ENCODE results near the gene TANGO6.

The TANGO6 gene

DNA sequence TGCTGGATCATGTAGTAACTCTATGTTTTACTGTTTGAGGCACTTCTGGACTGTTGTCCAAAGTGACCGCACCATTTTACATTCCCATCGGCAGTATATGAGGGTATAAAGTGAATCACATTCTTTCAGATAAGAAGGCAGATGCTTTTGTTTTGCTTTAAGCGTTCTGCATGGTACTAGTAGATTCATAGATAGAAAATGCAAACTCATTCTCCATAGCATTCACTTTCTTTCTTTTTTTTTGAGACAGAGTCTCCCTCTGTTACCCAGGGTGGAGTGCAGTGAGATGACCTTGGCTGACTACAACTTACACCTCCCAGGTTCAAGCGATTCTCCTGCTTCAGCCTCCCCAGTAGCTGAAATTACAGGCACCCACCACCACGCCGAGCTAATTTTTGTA is 40.4 kb downstream of the TANGO6 start:
- WGBS (ENCODE audit: insufficient coverage): 97% methylated on average over 5 of the region's 6 CpGs
- DNase-seq: no peak
- ChIA-PET POLR2A (no interaction called here), CTCF (no interaction called here)
- Histone ChIP-seq H3K4me1 (ENCODE audit: control extremely low read depth in 1 of 4, control insufficient read depth in 4 of 4, insufficient read depth in 4 of 4, low read length in 3 of 4) (no peaks in the 10 kb centered on the region), H3K36me3 (ENCODE audit: control insufficient read depth in 4 of 4, insufficient read depth in 4 of 4, low read length in 3 of 4) (peaks cover 0 to 6% (median 2%) of the 10 kb centered on the region in 4 experiments), H3K9me3 (ENCODE audit: control extremely low read depth in 1 of 5, control insufficient read depth in 4 of 5, insufficient read depth in 2 of 5, low read depth in 1 of 5, low read length in 4 of 5) (no peaks in the 10 kb centered on the region), H3K27me3 (replicated peaks in 2 of 5; ENCODE audit: control insufficient read depth in 4 of 5, insufficient read depth in 5 of 5, low read length in 4 of 5) (no peaks in the 10 kb centered on the region), H3K4me3 (ENCODE audit: control insufficient read depth in 1 of 7, extremely low read depth in 1 of 7, insufficient read depth in 4 of 7, low read depth in 2 of 7, low read length in 6 of 7) (no peak overlapping the region), H3K27ac (ENCODE audit: insufficient read depth in 1 of 2, low read depth in 1 of 2, low read length in 2 of 2, poor library complexity in 1 of 2, severe bottlenecking in 2 of 2) (no peak overlapping the region)

DNA sequence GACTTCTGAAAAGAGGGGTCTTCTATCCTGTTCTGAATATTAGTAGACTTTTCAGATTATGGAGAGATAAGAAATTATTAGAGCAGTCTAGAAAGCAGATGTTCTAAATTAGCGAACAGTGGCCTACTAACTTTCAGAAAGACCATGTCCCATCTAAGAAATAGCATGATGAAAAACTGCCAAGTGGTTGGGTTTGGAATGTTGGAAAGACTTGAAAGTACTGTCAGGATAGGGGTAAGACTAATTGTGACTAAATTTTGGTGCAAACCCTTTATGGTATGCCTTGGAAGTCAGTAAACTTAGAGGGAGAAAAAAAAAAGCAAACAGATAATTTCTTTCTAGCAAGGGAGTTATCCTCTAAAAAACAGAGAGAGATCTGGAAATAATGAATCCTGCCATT is 41.1 kb downstream of the TANGO6 start:
- ChIA-PET POLR2A (no interaction called here), CTCF (no interaction called here)
- no peak for DNase-seq
- no peaks in the 10 kb centered on the region for H3K27me3 ChIP-seq (replicated peaks in 2 of 5; ENCODE audit: control insufficient read depth in 4 of 5, insufficient read depth in 5 of 5, low read length in 4 of 5)
- H3K9me3 ChIP-seq (ENCODE audit: control extremely low read depth in 1 of 5, control insufficient read depth in 4 of 5, insufficient read depth in 2 of 5, low read depth in 1 of 5, low read length in 4 of 5): no peaks in the 10 kb centered on the region
- no peak overlapping the region for H3K27ac ChIP-seq (ENCODE audit: insufficient read depth in 1 of 2, low read depth in 1 of 2, low read length in 2 of 2, poor library complexity in 1 of 2, severe bottlenecking in 2 of 2)
- WGBS (ENCODE audit: insufficient coverage): no CpG with 5 or more reads among the region's 1 CpG
- no peaks in the 10 kb centered on the region for H3K4me1 ChIP-seq (ENCODE audit: control extremely low read depth in 1 of 4, control insufficient read depth in 4 of 4, insufficient read depth in 4 of 4, low read length in 3 of 4)
- H3K4me3 ChIP-seq (ENCODE audit: control insufficient read depth in 1 of 7, extremely low read depth in 1 of 7, insufficient read depth in 4 of 7, low read depth in 2 of 7, low read length in 6 of 7): no peak overlapping the region
- H3K36me3 ChIP-seq (ENCODE audit: control insufficient read depth in 4 of 4, insufficient read depth in 4 of 4, low read length in 3 of 4): peaks cover 0 to 4% (median 2%) of the 10 kb centered on the region in 4 experiments

DNA sequence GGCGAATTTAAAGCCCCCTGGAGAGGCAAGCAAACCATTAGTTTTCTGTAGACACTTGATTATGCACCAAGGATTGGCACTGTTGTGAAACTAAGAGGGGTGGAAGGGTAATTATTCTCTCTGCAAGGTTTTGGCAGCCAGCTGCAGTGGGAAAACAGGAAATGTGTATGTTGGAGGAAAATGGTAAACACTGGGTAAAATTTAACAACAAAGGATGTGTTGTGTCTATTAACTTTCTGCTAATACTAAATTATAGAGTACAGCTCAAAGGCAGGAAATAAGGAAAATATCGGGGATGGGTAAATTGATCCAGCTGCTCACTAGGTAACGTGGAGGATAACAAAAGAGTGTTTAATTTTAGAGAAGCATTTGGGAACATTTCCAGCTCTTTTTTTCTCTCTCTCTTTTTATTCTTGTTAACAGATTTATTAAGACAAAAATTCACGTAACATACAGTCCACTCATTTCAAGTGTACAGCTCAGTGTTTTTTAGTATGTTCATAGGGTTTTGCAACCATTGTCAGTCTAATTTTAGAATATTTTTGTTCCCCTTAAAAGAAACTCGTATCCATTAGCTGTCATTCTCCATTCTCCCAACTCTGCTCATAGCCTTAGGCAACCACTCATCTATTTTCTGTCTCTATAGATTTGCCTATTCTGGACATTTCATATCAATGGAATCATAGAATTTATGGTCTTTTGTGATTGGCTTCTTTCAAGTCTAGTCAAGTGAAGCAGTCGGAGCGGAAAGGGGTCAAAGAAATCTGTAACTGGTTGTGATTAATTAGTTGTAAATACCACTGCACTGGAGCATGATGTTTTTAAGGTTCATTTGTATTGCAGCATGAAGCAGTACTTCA is 41.8 kb downstream of the TANGO6 start:
- no peak for DNase-seq
- 96% methylated on average over 3 of the region's 7 CpGs for WGBS (ENCODE audit: insufficient coverage)
- no peak overlapping the region for H3K27ac ChIP-seq (ENCODE audit: insufficient read depth in 1 of 2, low read depth in 1 of 2, low read length in 2 of 2, poor library complexity in 1 of 2, severe bottlenecking in 2 of 2)
- no peaks in the 10 kb centered on the region for H3K27me3 ChIP-seq (replicated peaks in 2 of 5; ENCODE audit: control insufficient read depth in 4 of 5, insufficient read depth in 5 of 5, low read length in 4 of 5)
- no peaks in the 10 kb centered on the region for H3K9me3 ChIP-seq (ENCODE audit: control extremely low read depth in 1 of 5, control insufficient read depth in 4 of 5, insufficient read depth in 2 of 5, low read depth in 1 of 5, low read length in 4 of 5)
- no peaks in the 10 kb centered on the region for H3K4me1 ChIP-seq (ENCODE audit: control extremely low read depth in 1 of 4, control insufficient read depth in 4 of 4, insufficient read depth in 4 of 4, low read length in 3 of 4)
- H3K36me3 ChIP-seq (ENCODE audit: control insufficient read depth in 4 of 4, insufficient read depth in 4 of 4, low read length in 3 of 4): peaks cover 0 to 4% (median 2%) of the 10 kb centered on the region in 4 experiments
- no peak overlapping the region for H3K4me3 ChIP-seq (ENCODE audit: control insufficient read depth in 1 of 7, extremely low read depth in 1 of 7, insufficient read depth in 4 of 7, low read depth in 2 of 7, low read length in 6 of 7)
- CTCF ChIA-PET: no interaction called here
- POLR2A ChIA-PET: no interaction called here

DNA sequence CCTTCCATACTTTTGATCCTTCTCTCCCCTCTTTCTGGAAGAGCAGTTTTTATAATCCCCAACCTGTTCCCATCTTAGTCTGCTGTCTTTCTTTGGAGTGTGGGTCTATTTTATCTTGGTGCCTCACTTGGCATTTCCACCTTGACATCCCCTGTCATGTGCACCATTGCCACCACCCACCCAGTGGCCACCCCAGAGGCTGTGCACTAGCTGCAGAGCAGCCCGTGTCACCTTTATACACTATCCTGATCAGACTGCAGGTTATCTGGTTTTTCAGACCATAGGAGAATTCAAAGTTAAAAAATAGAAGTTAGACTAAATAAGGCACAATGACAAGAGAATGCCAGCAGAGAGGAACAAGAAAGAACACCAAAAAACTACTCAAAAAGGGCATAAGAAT is 43.8 kb downstream of the TANGO6 start:
- DNase-seq: no peak
- Histone ChIP-seq H3K36me3 (ENCODE audit: control insufficient read depth in 4 of 4, insufficient read depth in 4 of 4, low read length in 3 of 4) (peaks cover 0 to 4% (median 0%) of the 10 kb centered on the region in 4 experiments), H3K27me3 (replicated peaks in 2 of 5; ENCODE audit: control insufficient read depth in 4 of 5, insufficient read depth in 5 of 5, low read length in 4 of 5) (no peaks in the 10 kb centered on the region), H3K4me1 (ENCODE audit: control extremely low read depth in 1 of 4, control insufficient read depth in 4 of 4, insufficient read depth in 4 of 4, low read length in 3 of 4) (no peaks in the 10 kb centered on the region), H3K4me3 (ENCODE audit: control insufficient read depth in 1 of 7, extremely low read depth in 1 of 7, insufficient read depth in 4 of 7, low read depth in 2 of 7, low read length in 6 of 7) (no peak overlapping the region), H3K27ac (ENCODE audit: insufficient read depth in 1 of 2, low read depth in 1 of 2, low read length in 2 of 2, poor library complexity in 1 of 2, severe bottlenecking in 2 of 2) (no peak overlapping the region), H3K9me3 (ENCODE audit: control extremely low read depth in 1 of 5, control insufficient read depth in 4 of 5, insufficient read depth in 2 of 5, low read depth in 1 of 5, low read length in 4 of 5) (no peaks in the 10 kb centered on the region)
- POLR2A ChIA-PET: no interaction called here
- CTCF ChIA-PET: no interaction called here
- no CpG with 5 or more reads among the region's 1 CpG for WGBS (ENCODE audit: insufficient coverage)

DNA sequence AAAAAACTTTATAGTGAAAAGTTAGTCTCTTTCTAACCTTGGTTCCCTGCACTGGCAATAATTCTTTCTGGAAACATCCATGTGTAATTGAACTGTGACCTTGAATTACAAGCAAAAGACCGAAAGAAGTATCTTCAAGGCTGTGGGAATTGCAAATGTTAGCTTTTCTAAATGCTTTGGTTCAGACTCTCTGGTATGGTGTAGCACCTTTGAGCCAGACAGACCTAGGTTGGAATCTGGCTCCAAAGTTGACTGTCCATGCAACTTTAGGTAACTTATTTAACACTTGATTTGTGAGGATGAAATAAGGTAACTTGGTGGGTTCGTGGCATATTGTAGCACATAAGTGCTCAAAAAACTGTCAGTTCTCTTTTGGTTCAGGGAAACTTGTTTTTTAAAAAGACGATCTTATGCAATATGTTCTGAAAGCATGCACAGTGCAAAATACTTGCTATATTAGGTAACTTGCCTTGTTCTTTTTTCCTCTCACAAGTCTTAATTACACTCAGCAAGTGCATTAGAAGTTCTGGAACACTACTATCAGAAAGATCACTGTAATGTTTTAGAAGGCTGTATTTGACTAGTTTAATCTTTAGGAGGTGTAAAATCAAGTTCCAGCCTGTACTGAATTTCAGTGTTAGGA is 46.3 kb downstream of the TANGO6 start:
- no peak overlapping the region for H3K4me3 ChIP-seq (ENCODE audit: control insufficient read depth in 1 of 7, extremely low read depth in 1 of 7, insufficient read depth in 4 of 7, low read depth in 2 of 7, low read length in 6 of 7)
- DNase-seq: no peak
- H3K27ac ChIP-seq (ENCODE audit: insufficient read depth in 1 of 2, low read depth in 1 of 2, low read length in 2 of 2, poor library complexity in 1 of 2, severe bottlenecking in 2 of 2): no peak overlapping the region
- no peaks in the 10 kb centered on the region for H3K27me3 ChIP-seq (replicated peaks in 2 of 5; ENCODE audit: control insufficient read depth in 4 of 5, insufficient read depth in 5 of 5, low read length in 4 of 5)
- H3K9me3 ChIP-seq (ENCODE audit: control extremely low read depth in 1 of 5, control insufficient read depth in 4 of 5, insufficient read depth in 2 of 5, low read depth in 1 of 5, low read length in 4 of 5): no peaks in the 10 kb centered on the region
- H3K4me1 ChIP-seq (ENCODE audit: control extremely low read depth in 1 of 4, control insufficient read depth in 4 of 4, insufficient read depth in 4 of 4, low read length in 3 of 4): no peaks in the 10 kb centered on the region
- WGBS (ENCODE audit: insufficient coverage): 100% methylated on average over 3 of the region's 3 CpGs
- ChIA-PET CTCF (interaction anchor here (0.8 kb wide), 1 partner anchor 13 kb away, joined by 3 read pairs; no protein-coding TSS in a partner anchor), POLR2A (no interaction called here)
- no peaks in the 10 kb centered on the region for H3K36me3 ChIP-seq (ENCODE audit: control insufficient read depth in 4 of 4, insufficient read depth in 4 of 4, low read length in 3 of 4)

DNA sequence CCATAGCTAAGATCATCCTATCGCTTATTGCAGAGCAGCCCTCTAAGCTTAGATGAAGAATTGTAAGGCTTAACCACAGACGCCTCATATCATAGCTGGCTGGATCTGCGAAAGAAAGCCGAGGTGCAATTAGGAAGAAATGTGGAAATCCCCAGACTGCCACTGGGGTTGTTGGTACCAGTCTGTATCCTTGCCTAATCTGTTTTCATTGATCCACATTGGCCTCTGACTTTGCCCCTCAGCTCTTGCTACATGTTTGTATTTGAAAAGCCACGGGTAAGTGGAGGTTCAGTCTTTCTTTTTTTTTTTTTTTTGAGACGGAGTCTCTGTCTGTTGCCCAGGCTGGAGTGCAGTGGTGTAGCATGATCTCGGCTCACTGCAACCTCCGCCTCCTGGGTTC is 48.9 kb downstream of the TANGO6 start:
- ChIA-PET CTCF (interaction anchor here (0.6 to 1.0 kb wide), 2 partner anchors 10 to 365 kb away, joined by 3 read pairs; no protein-coding TSS in a partner anchor), POLR2A (no interaction called here)
- Histone ChIP-seq H3K4me1 (ENCODE audit: control extremely low read depth in 1 of 4, control insufficient read depth in 4 of 4, insufficient read depth in 4 of 4, low read length in 3 of 4) (no peaks in the 10 kb centered on the region), H3K27ac (ENCODE audit: insufficient read depth in 1 of 2, low read depth in 1 of 2, low read length in 2 of 2, poor library complexity in 1 of 2, severe bottlenecking in 2 of 2) (no peak overlapping the region), H3K9me3 (ENCODE audit: control extremely low read depth in 1 of 5, control insufficient read depth in 4 of 5, insufficient read depth in 2 of 5, low read depth in 1 of 5, low read length in 4 of 5) (no peaks in the 10 kb centered on the region), H3K27me3 (replicated peaks in 2 of 5; ENCODE audit: control insufficient read depth in 4 of 5, insufficient read depth in 5 of 5, low read length in 4 of 5) (no peaks in the 10 kb centered on the region), H3K36me3 (ENCODE audit: control insufficient read depth in 4 of 4, insufficient read depth in 4 of 4, low read length in 3 of 4) (no peaks in the 10 kb centered on the region), H3K4me3 (ENCODE audit: control insufficient read depth in 1 of 7, extremely low read depth in 1 of 7, insufficient read depth in 4 of 7, low read depth in 2 of 7, low read length in 6 of 7) (no peak overlapping the region)
- WGBS (ENCODE audit: insufficient coverage): 100% methylated on average over 4 of the region's 8 CpGs
- no peak for DNase-seq

DNA sequence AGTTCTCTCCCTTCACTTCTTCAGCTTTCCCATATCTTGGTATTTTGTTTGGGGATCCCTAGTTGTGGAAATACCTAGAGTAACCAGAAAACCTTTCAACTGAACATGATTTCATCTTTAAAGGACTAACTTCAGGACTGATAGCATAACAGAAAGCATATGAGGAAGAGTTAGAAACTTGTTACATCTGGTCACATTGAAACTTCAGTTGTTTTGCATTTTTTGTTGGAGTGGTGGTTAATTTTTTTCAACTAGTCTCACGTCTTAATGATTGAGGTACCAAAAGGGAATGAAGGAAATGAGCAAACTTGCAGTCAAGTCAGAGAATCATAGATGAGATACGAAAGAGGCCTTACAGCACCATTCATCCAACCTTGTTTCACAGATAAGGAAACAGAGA is 49.6 kb downstream of the TANGO6 start:
- no peak overlapping the region for H3K4me3 ChIP-seq (ENCODE audit: control insufficient read depth in 1 of 7, extremely low read depth in 1 of 7, insufficient read depth in 4 of 7, low read depth in 2 of 7, low read length in 6 of 7)
- H3K27me3 ChIP-seq (replicated peaks in 2 of 5; ENCODE audit: control insufficient read depth in 4 of 5, insufficient read depth in 5 of 5, low read length in 4 of 5): no peaks in the 10 kb centered on the region
- no peak overlapping the region for H3K27ac ChIP-seq (ENCODE audit: insufficient read depth in 1 of 2, low read depth in 1 of 2, low read length in 2 of 2, poor library complexity in 1 of 2, severe bottlenecking in 2 of 2)
- no peaks in the 10 kb centered on the region for H3K9me3 ChIP-seq (ENCODE audit: control extremely low read depth in 1 of 5, control insufficient read depth in 4 of 5, insufficient read depth in 2 of 5, low read depth in 1 of 5, low read length in 4 of 5)
- ChIA-PET CTCF (interaction anchor here (1.0 kb wide), 1 partner anchor 9 kb away, joined by 3 read pairs; no protein-coding TSS in a partner anchor), POLR2A (no interaction called here)
- no peaks in the 10 kb centered on the region for H3K4me1 ChIP-seq (ENCODE audit: control extremely low read depth in 1 of 4, control insufficient read depth in 4 of 4, insufficient read depth in 4 of 4, low read length in 3 of 4)
- DNase-seq: no peak
- 95% methylated on average over 2 of the region's 2 CpGs for WGBS (ENCODE audit: insufficient coverage)
- no peaks in the 10 kb centered on the region for H3K36me3 ChIP-seq (ENCODE audit: control insufficient read depth in 4 of 4, insufficient read depth in 4 of 4, low read length in 3 of 4)
